HL-60 (cell line): ENCODE data around the gene DPP4.

Experiments
- CTCF ChIP-seq: IDR thresholded peaks from one replicate; pipeline ENCODE4 v1.5.1; 2011; ENCODE audit warnings: low read length, control low read depth, inconsistent platforms; ENCODE audit not compliant: insufficient read depth
- GABPA ChIP-seq: IDR thresholded peaks from 2 replicates; pipeline ENCODE4 v1.6.1; 2012; ENCODE audit warnings: low read depth
- POLR2AphosphoS5 ChIP-seq: IDR thresholded peaks from 2 replicates; pipeline ENCODE4 v1.6.1; 2012; ENCODE audit warnings: low read depth
- SPI1 ChIP-seq: IDR thresholded peaks from 2 replicates; pipeline ENCODE4 v1.6.1; 2012; ENCODE audit warnings: low read depth, mild to moderate bottlenecking, borderline replicate concordance
- TF ChIP-seq, protein P1 (sequence below): IDR thresholded peaks from 2 replicates; pipeline ENCODE4 v1.6.1; 2012; ENCODE audit warnings: low read depth; ENCODE audit not compliant: insufficient replicate concordance

DNA sequence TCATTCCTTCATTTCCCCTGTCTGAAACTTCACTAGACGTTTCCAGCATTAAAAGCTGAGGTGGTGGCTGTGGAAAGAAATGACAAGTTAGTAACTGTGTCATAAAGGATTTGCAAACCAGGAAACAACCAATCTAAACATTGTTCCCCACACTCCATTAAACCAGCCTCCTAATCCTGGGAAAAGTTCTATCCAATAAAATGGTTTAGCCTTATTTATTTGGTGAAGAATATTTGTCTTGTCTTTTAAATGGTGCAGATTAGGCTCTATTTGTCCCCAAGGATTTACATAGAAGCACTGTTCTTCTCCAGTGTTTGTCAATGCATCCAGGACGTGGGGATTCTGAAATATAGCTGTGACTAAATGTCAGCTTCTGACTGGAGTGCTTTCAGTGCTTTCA is 10.5 kb upstream of the DPP4 start:
- no peak for TF ChIP-seq CTCF
- no peak for TF ChIP-seq SPI1
- no peak for TF ChIP-seq POLR2AphosphoS5
- TF ChIP-seq, protein P1, sequence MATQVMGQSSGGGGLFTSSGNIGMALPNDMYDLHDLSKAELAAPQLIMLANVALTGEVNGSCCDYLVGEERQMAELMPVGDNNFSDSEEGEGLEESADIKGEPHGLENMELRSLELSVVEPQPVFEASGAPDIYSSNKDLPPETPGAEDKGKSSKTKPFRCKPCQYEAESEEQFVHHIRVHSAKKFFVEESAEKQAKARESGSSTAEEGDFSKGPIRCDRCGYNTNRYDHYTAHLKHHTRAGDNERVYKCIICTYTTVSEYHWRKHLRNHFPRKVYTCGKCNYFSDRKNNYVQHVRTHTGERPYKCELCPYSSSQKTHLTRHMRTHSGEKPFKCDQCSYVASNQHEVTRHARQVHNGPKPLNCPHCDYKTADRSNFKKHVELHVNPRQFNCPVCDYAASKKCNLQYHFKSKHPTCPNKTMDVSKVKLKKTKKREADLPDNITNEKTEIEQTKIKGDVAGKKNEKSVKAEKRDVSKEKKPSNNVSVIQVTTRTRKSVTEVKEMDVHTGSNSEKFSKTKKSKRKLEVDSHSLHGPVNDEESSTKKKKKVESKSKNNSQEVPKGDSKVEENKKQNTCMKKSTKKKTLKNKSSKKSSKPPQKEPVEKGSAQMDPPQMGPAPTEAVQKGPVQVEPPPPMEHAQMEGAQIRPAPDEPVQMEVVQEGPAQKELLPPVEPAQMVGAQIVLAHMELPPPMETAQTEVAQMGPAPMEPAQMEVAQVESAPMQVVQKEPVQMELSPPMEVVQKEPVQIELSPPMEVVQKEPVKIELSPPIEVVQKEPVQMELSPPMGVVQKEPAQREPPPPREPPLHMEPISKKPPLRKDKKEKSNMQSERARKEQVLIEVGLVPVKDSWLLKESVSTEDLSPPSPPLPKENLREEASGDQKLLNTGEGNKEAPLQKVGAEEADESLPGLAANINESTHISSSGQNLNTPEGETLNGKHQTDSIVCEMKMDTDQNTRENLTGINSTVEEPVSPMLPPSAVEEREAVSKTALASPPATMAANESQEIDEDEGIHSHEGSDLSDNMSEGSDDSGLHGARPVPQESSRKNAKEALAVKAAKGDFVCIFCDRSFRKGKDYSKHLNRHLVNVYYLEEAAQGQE: no peak
- TF ChIP-seq GABPA: no peak
